GM12874 (cell line): ENCODE results near the gene MTHFR.

ENCODE experiments used
- TF ChIP-seq, protein P1 (sequence below): IDR thresholded peaks from 2 replicates; pipeline ENCODE4 v1.5.1; 2011; ENCODE audit warnings: low read depth, mild to moderate bottlenecking, control low read depth, low read length, moderate library complexity; ENCODE audit not compliant: insufficient read depth

Gene MTHFR

DNA sequence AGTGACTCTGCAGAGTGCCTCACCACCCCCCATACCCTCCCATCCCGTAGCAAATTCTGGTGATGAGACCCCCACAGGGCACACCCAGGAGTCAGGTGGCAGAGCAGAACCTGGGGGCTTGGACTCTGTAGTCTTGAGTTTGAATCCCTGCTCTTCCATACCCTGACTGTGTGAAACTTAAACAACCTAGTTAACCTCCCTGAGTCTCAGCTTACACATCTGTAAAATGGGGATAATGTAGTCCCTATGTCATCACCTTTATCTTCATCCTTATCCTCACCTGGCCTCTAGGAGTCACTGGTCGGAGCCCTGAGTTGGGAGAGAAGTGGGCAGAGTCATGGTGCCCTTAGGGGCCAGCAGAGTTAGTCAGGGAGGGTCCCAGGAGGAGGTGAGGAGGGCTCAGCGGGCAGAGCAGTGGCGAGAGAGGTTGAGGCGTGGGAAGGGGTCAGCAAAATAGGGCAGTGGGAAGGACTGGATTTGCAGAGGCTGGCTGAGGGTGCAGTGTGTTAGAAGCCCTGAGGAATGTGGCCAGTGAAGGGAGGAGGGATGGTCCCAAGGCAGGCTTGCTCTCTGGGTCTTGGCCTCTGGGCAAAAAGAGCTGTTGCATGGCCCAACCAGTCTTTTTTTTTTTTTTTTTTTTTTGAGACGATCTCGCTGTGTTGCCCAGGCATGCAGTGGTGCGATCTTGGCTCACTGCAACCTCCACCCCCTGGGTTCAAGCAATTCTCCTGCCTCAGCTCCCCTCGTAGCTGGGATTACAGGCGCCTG lies 25.2 kb downstream of the MTHFR start:
- TF ChIP-seq, protein P1, sequence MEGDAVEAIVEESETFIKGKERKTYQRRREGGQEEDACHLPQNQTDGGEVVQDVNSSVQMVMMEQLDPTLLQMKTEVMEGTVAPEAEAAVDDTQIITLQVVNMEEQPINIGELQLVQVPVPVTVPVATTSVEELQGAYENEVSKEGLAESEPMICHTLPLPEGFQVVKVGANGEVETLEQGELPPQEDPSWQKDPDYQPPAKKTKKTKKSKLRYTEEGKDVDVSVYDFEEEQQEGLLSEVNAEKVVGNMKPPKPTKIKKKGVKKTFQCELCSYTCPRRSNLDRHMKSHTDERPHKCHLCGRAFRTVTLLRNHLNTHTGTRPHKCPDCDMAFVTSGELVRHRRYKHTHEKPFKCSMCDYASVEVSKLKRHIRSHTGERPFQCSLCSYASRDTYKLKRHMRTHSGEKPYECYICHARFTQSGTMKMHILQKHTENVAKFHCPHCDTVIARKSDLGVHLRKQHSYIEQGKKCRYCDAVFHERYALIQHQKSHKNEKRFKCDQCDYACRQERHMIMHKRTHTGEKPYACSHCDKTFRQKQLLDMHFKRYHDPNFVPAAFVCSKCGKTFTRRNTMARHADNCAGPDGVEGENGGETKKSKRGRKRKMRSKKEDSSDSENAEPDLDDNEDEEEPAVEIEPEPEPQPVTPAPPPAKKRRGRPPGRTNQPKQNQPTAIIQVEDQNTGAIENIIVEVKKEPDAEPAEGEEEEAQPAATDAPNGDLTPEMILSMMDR, result no peak

DNA sequence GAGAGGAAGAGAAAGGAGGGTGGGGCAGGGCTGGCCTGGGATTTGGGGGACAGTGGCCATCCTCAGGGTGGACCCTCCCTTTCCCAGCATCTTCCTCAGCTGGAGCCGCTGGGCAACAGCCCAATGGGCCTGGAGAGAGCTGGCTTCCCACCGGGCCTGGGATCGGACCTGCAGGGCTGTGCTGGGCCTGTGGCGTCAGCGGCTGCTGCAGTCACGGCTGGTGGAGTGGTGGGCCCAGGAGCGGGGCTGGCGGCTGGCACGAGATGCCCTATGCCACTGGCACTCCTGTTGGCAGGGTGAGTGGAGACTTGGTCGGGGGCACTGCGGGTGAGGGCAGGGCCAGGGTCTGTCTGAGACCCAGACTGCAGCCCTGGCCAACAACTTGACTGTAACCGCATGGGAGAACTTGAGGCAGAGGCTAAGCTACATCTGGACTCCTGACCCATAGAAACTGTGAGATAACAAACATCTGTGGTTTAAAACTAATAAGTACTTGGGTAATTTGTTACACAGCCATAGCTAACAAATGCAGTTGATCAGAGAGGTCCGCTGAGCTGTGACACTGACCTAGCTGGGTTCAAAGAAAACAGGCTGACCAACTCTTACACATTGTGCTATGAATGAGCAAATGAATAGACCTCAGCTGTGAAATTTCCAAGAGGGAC lies 25.9 kb downstream of the MTHFR start:
- TF ChIP-seq, protein P1, result no peak

DNA sequence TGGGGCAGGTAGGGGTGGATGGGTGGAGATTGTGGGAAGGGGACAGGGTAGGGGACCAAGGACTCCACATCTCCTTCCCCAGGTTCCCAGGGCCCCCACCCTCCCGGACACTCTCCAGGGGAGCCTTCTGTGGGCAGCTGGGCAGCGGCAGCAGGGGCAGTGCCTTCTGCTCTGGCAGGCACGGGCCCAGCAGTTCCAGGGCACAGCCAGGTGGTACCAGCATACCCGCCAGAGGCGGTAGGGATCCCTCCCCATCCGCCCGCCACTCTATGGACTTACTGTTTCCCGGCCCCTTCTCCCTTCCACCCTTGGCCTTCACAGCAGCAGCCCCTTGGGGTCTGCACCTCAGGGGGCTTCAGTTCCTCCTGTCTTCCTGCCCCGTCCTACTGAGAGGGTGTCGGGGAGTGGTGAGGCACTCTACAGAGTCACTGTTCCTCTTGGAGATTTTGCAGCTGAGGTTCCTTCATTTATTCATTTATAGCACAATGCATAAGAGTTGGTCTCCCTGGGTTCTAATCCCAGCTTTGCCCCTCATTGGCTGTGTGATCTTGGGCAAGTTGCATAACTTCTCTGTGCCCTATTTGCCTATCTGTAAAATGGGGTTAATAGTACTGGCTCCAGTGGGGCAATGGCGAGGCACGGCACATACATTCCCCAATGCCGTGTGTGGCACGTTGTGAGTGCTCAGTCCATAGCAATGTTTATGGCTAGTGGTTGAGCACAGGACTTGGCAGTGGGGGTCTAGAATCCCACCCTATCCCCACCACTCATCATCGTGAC lies 26.7 kb downstream of the MTHFR start:
- TF ChIP-seq, protein P1, result no peak

DNA sequence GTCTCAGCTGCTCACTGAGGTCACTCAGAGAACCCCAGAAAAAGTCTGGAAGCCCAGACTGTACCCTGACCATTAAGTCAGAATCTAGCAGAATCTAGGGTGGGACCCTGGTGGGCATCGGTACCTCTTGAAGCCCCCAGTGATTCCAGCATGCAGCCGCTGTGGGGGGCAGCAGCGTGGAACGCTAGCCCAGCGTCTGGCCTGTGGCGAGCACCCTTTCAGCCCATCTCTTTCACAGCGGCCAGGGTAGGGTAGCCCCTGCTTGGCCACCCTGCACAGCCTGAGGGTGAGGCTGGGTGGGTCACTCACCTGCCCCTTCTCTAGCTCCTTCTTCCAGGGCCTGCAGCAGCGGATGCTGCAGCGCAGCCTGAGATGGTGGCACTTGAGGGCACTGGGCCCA lies 27.4 kb downstream of the MTHFR start:
- TF ChIP-seq, protein P1, result no peak

DNA sequence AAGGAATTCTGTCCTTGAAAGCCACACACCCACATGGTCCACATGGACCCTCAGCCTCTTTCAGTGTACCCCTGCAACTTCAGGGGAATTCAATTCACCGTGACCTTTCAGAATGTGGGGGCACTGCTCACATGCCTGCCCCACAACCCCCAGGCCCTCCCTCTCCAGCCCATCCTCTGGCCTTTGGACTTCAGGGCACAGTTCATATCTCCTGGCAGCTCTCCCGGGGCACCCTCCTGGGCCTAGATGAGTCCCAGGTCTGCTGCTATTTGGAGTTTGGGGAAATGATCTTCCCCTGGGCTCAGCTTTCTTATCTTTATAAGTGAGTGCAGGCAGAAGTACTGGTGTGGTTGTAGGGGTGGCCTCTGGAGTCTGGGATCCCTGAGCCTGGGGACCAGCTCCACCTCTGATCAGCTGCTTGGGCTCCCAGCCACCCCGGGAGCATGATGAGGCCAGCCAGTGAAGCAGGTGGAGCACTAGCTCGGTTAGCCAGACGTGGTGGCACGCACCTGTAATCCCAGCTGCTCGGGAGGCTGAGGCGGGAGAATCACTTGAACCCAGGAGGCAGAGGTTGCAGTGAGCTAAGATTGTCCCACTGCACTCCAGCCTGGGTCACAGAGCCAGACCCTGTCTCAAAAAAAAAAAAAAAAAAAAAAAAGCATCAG lies 28.0 kb downstream of the MTHFR start:
- TF ChIP-seq, protein P1, result no peak

DNA sequence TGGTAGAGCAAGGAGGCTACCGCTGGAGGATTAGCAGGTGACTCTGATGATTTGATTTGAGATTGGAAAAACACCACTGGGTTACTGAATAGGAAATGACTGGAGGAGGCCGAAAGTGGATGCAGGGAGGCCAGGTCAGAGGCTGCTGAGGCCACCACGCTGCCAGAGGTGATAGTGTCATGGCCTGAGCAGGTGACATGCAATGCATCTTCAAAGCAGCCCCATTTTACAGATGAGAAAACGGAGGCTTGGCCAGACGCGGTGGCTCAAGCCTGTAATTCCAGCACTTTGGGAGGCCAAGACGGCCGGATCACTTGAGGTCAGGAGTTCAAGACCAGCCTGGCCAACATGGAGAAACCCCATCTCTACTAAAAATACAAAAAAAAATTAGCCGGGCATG lies 31.0 kb downstream of the MTHFR start:
- TF ChIP-seq, protein P1, result no peak

DNA sequence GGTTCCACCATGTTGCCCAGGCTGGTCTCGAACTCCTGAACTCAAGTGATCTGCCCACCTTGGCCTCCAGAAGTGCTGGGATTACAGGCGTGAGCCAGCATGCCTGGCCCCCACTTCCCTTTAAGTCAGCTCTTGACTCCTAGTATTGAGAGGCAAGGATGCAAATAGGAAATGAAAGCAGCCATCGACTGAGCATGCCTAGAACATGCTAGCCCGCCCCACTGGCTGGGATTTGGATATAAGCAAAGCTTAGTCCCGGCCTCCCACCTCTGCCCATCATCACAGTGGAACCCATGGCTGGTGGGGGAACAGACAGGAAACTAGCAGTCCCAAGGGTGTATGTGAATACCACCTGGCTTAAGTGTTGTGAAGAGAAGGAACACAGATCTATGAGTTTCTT lies 33.3 kb downstream of the MTHFR start:
- TF ChIP-seq, protein P1, result no peak
